Testis (tissue), 2 donors: ENCODE measurements around the gene ST6GALNAC6.

Source experiments
- CTCF ChIP-seq, 3 experiments: fragments of 450-650 bp in 2 of 3; fragments of 200-600 bp in 1 of 3; sonication (generic) in 1 of 3; IDR thresholded peaks; one replicate each; pipeline ENCODE4 v1.5.1; 2016 to 2019; ENCODE audit warnings: antibody characterized with exemption in 3 of 3, mild to moderate bottlenecking in 2 of 3, moderate library complexity in 1 of 3
- POLR2A ChIP-seq: fragments of 450-650 bp; IDR thresholded peaks from one replicate; pipeline ENCODE4 v1.6.1; 2017; ENCODE audit warnings: antibody characterized with exemption, mild to moderate bottlenecking, moderate library complexity

DNA sequence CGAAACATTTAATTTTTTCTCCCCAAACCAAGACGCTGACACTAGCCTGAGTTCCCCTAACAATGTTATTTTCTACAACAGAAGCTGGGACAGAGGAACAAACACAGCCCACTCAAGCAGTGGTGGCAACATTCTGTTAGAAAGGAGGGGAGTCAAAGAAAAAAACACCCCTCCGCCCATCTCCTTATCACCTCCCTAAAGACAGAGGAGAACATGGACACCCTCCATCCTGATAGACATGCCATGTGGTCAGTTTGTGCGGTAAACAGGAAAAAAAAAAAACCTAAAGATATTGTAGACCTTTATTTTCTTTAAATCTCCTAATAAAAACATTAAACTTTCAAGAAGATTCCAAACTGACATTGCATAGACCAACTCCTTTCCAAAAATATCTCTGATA, 41.2 kb upstream of the ST6GALNAC6 start:
- no peak for TF ChIP-seq CTCF (IDR thresholded peaks at IDR 0.05)
- TF ChIP-seq POLR2A, result no peak
